Measurements from ENCODE around the gene BCLAF1.
"Not testable (repeated sequence)": the region's sequence is repeated elsewhere in the genome, so short reads cannot be mapped to it uniquely, and the experiment has no call there.

Gene BCLAF1

GRCh38 chr6:136236466-136237293, 53.0 kb downstream of the BCLAF1 start:
- DNase-seq = peak; percentile 82 to 89

GRCh38 chr6:136235233-136235564, 54.4 kb downstream of the BCLAF1 start:
- DNase-seq = no peak

- DNase-seq = no peak
Observed at GRCh38 chr6:136232701-136233100, 56.9 kb downstream of the BCLAF1 start.

- DNase-seq = peak in 1 of 2 donors; percentile 42
Observed at GRCh38 chr6:136230219-136230853, 59.3 kb downstream of the BCLAF1 start.

GRCh38 chr6:136228814-136229213, 60.8 kb downstream of the BCLAF1 start:
- peak; percentile 65 to 72 for DNase-seq

GRCh38 chr6:136226674-136227377, 62.8 kb downstream of the BCLAF1 start:
- DNase-seq = no peak

GRCh38 chr6:136226027-136226673, 63.5 kb downstream of the BCLAF1 start:
- peak; percentile 38 to 89 for DNase-seq

- DNase-seq = peak; percentile 45 to 47
Observed at GRCh38 chr6:136225496-136225895, 64.2 kb downstream of the BCLAF1 start.

- DNase-seq = not testable (repeated sequence)
Observed at GRCh38 chr6:136224974-136225373, 64.7 kb downstream of the BCLAF1 start.

- no peak for DNase-seq
Observed at GRCh38 chr6:136216503-136217401, 72.9 kb downstream of the BCLAF1 start.

- DNase-seq = no peak
Observed at GRCh38 chr6:136213853-136214252, 75.8 kb downstream of the BCLAF1 start.

- DNase-seq = no peak
Observed at GRCh38 chr6:136213012-136213539, 76.6 kb downstream of the BCLAF1 start.

- DNase-seq = no peak
Observed at GRCh38 chr6:136212608-136213007, 77.0 kb downstream of the BCLAF1 start.

GRCh38 chr6:136210398-136211165, 79.1 kb downstream of the BCLAF1 start:
- DNase-seq = no peak

- no peak for DNase-seq
Observed at GRCh38 chr6:136209496-136209895, 80.2 kb downstream of the BCLAF1 start.

- no peak for DNase-seq
Observed at GRCh38 chr6:136208783-136209182, 80.9 kb downstream of the BCLAF1 start.

Measured in inflammatory macrophage treated with lipopolysaccharide for 1 hour (primary cell).